PC-9 (cell line): ENCODE results near the gene ZNF335. TPM values are rescaled to one million over a fixed set of nuclear protein-coding genes. Genes with fewer than 3 reads are reported as not detected.

Experiments
- BruUV-seq: library from RNA; stranded (reverse); fragments of 400-500 nt; replicated peaks from 2 replicates; lab custom pipeline; 2021; lab: Mats Ljungman, UMichigan
- CTCF ChIA-PET: fragments of 300-600 bp; sonication (Branson Sonifier 250); formaldehyde crosslinking; loops from one replicate; lab custom pipeline; 2022; ENCODE audit warnings: antibody characterized with exemption; lab: Charles Lee
- POLR2A ChIA-PET: fragments of 300-600 bp; sonication (Branson Sonifier 250); formaldehyde crosslinking; loops from one replicate; lab custom pipeline; 2022; ENCODE audit warnings: antibody characterized with exemption; ENCODE audit not compliant: unreplicated experiment; lab: Charles Lee
- DNase-seq, 2 experiments: peaks; one replicate each; pipeline versions ENCODE4 v3.0.0 to v3.0.0-alpha.2; 2015 to 2022; ENCODE audit warnings: mixed read lengths in 1 of 2
- H2AFZ ChIP-seq: fragments of 200-600 bp; sonication (generic); 2 replicates; pipeline ENCODE4 v1.8.1; 2017; ENCODE audit warnings: antibody characterized with exemption
- H3F3A ChIP-seq: fragments of 200-600 bp; sonication (generic); 2 replicates; pipeline ENCODE4 v1.8.1; 2017; ENCODE audit warnings: antibody characterized with exemption, mild to moderate bottlenecking, low read depth; ENCODE audit not compliant: insufficient read depth
- H3K27ac ChIP-seq: fragments of 200-600 bp; sonication (generic); 2 replicates; pipeline ENCODE4 v1.6.1; 2016; ENCODE audit warnings: mixed run types
- H3K27me3 ChIP-seq: fragments of 200-600 bp; sonication (generic); 2 replicates; pipeline ENCODE4 v1.6.1; 2016; ENCODE audit warnings: low read depth, mixed run types; ENCODE audit not compliant: insufficient read depth
- H3K36me3 ChIP-seq: fragments of 200-600 bp; sonication (generic); 2 replicates; pipeline ENCODE4 v1.6.1; 2016; ENCODE audit warnings: low read depth, mixed run types
- H3K4me1 ChIP-seq: fragments of 200-600 bp; sonication (generic); replicated peaks from 2 replicates; pipeline ENCODE4 v1.6.1; 2016; ENCODE audit warnings: mixed run types; ENCODE audit not compliant: insufficient read depth
- H3K4me2 ChIP-seq: fragments of 200-600 bp; sonication (generic); 2 replicates; pipeline ENCODE4 v1.6.1; 2017; ENCODE audit warnings: mixed run types
- H3K4me3 ChIP-seq: fragments of 200-600 bp; sonication (generic); 2 replicates; pipeline ENCODE4 v1.6.1; 2016; ENCODE audit warnings: mixed run types
- H3K79me2 ChIP-seq: fragments of 200-600 bp; sonication (generic); 2 replicates; pipeline ENCODE4 v1.6.1; 2017; ENCODE audit warnings: low read depth, mixed run types
- H3K9me2 ChIP-seq: fragments of 200-600 bp; sonication (generic); 2 replicates; pipeline ENCODE4 v1.8.1; 2017; ENCODE audit warnings: mild to moderate bottlenecking; ENCODE audit not compliant: insufficient read depth
- H3K9me3 ChIP-seq: fragments of 200-600 bp; sonication (generic); 2 replicates; pipeline ENCODE4 v1.8.1; 2016; ENCODE audit warnings: low read depth; ENCODE audit not compliant: insufficient read depth
- H4K20me1 ChIP-seq: fragments of 200-600 bp; sonication (generic); 2 replicates; pipeline ENCODE4 v1.8.1; 2017; ENCODE audit not compliant: insufficient read depth
- CTCF ChIP-seq: fragments of 200-600 bp; sonication (generic); conservative IDR thresholded peaks from 2 replicates; pipeline ENCODE4 v1.6.1; 2017; ENCODE audit warnings: mixed run types, antibody characterized with exemption, mild to moderate bottlenecking, moderate library complexity
- EZH2 ChIP-seq: fragments of 200-600 bp; sonication (generic); IDR thresholded peaks from 2 replicates; pipeline ENCODE4 v1.8.0; 2017; ENCODE audit warnings: antibody characterized with exemption, low read depth
- intact Hi-C: fragments of 100-400 bp; cut with micrococcal nuclease; formaldehyde crosslinking; loops from one replicate; pipeline ENCODE4 v1.10.0; 2022; ENCODE audit not compliant: unreplicated experiment
- total RNA-seq: library from RNA; stranded (reverse); gene quantifications from 2 replicates; pipeline ENCODE4 v1.2.3, GENCODE V29; 2021

The ZNF335 gene
- total RNA-seq, 1 experiment from 2014 or later: 16.3 TPM

DNA sequence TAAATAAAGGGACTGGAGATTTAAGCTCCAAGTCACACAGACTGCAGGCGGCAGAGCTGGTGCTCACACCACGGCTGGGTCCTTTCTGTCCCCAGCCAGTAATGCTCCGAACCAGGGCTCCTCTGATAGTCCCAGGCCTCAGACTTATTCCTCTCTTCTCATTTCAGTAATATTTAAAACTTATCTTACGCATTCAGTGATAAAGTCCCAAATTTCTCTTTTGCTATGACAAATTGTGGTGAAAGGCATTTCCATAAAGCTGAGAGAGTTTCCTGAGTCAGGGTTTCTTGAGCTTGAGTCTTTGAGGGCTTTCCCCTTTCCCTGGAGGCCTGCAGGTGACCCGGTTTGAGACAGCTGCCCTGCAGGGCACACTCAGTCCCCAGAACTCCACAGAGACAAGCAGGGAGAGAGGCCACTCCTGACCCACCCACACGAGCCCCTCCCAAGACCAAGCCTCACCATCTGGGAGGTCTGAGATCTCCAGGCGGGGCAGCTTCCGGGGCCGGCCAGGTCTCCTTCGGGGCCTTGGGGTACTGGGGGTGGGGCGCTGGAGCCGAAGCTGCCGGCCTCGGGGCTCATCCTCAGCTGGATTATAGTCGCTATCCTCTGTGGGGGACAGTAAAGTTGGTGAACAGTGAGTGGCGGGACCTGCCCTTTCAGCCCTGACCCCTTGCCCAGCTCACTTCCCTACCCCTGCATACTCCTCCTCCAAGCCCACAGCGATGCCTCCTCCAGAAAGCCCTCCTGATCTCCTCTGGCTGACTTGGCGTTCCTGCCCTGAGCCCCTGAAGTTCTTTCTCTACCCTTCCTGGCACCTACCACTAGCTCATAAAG, 6.6 kb downstream of the ZNF335 start:
- Histone ChIP-seq H3K4me1 (peaks cover 5% of the 10 kb centered on the region), H3K27me3 (no peaks in the 10 kb centered on the region), H3K27ac (no peak overlapping the region), H3K36me3 (peaks cover 12% of the 10 kb centered on the region; the same call in 1 of the 2 replicates), H2AFZ (no peak overlapping the region), H3K9me3 (no peaks in the 10 kb centered on the region), H3K9me2 (no peaks in the 10 kb centered on the region), H3K4me2 (no peak overlapping the region), H4K20me1 (no peaks in the 10 kb centered on the region), H3K4me3 (no peak overlapping the region), H3F3A (peaks cover 6% of the 10 kb centered on the region; the same call in 1 of the 2 replicates), H3K79me2 (peaks cover 5% of the 10 kb centered on the region; the same call in 1 of the 2 replicates)
- BruUV-seq: no TSS peak
- ChIA-PET CTCF (no interaction called here), POLR2A (interaction anchor here (0.5 kb wide), 1 partner anchor 144 kb away, joined by 3 read pairs; no protein-coding TSS in a partner anchor)
- DNase-seq: peak in 1 of 2 experiments; percentile 29
- intact Hi-C loops: no loop called here
- TF ChIP-seq EZH2: no peak
- TF ChIP-seq CTCF: no peak

- no peaks in the 10 kb centered on the region for H3K27me3 ChIP-seq
- H4K20me1 ChIP-seq: no peaks in the 10 kb centered on the region
- H3K79me2 ChIP-seq: no peaks in the 10 kb centered on the region
- no peak overlapping the region for H2AFZ ChIP-seq
- BruUV-seq: no TSS peak
- intact Hi-C loops: loop anchor here (5.0 kb wide), 1 partner anchor 152 kb away; the partner anchor contains the start of gene UBE2C
- no peak overlapping the region for H3K27ac ChIP-seq
- no peak overlapping the region for H3K4me3 ChIP-seq
- H3K9me3 ChIP-seq: no peaks in the 10 kb centered on the region
- no peaks in the 10 kb centered on the region for H3K9me2 ChIP-seq
- H3F3A ChIP-seq: no peaks in the 10 kb centered on the region
- CTCF ChIA-PET: no interaction called here
- POLR2A ChIA-PET: no interaction called here
- H3K4me1 ChIP-seq: no peaks in the 10 kb centered on the region
- TF ChIP-seq EZH2 (no peak), CTCF (no peak)
- peak in 1 of 2 experiments; percentile 32 for DNase-seq
- no peak overlapping the region for H3K4me2 ChIP-seq
- peaks cover 12% of the 10 kb centered on the region; the same call in 1 of the 2 replicates for H3K36me3 ChIP-seq
These were observed 8.0 kb downstream of the ZNF335 start for GRCh38 chr20:45964006-45964400.

DNA sequence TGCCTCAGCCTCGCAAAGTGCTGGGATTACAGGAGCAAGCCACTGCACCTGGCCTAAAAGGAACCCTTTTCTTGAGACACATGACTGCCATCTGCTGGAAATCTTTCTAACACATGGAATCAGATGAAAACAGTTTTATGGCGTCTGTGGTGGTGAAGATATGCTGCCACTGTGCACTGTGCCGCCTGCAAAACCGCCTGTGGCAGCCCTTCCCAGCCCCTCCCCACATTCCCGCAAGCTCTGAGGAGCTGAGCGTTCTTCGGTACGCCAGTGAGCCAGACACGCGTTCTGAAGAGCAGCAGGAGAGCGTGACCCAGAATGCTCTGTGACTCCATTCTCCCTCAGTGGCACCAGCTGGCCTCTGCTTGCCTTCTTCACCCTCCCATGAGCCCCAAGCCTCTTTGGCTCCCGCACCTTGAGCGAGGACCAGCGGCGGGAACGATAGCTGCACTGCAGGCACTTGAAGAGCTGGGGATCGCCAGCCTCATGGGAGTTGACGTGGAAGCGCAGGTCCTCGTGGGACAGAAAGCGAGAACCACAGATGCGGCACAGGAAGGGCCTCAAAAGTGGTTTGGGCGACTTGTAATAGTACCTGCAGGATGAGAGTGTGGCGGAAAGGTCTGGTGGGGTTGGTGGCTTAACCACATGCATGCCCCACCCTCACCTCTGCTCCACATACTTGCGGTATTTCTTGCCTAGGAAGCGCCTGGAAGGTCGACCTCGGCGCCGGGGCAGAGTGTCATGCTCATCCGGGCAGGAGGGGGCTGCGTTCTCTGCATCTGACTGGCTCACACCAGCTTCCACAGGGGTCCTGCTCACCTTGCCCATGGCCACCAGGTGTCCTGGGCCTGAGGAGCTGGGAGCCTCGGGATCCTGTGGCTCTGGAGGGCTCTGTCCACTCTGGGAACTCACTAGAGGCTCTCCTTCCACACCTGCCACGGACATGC, 8.7 kb downstream of the ZNF335 start:
- Histone ChIP-seq H3K4me2 (no peak overlapping the region), H2AFZ (no peak overlapping the region), H3K4me1 (no peaks in the 10 kb centered on the region), H3K9me2 (no peaks in the 10 kb centered on the region), H3K27me3 (no peaks in the 10 kb centered on the region), H3K4me3 (no peak overlapping the region), H4K20me1 (no peaks in the 10 kb centered on the region), H3F3A (no peaks in the 10 kb centered on the region), H3K27ac (no peak overlapping the region), H3K36me3 (peaks cover 14% of the 10 kb centered on the region; the same call in 1 of the 2 replicates), H3K9me3 (no peaks in the 10 kb centered on the region), H3K79me2 (no peaks in the 10 kb centered on the region)
- ChIA-PET CTCF (interaction anchor here (0.7 to 1.2 kb wide), 2 partner anchors 9 to 164 kb away, joined by 3 to 5 read pairs; no protein-coding TSS in a partner anchor), POLR2A (no interaction called here)
- intact Hi-C loops: loop anchor here (1.0 to 5.0 kb wide), 2 partner anchors 151 to 164 kb away; partner anchors contain the start of gene UBE2C
- BruUV-seq: no TSS peak
- peak; percentile 38 to 58 for DNase-seq
- TF ChIP-seq CTCF: peak; percentile 67
- no peak for TF ChIP-seq EZH2
